HTERT RPE-1 (cell line): Measurements from ENCODE around the gene DUSP1.

Source experiments
- in situ Hi-C: fragments of 300-500 bp; cut with MboI; formaldehyde crosslinking; loops from 4 replicates; pipeline ENCODE4 v1.14.3; 2020; ENCODE audit warnings: low sequenced_read_pairs

DUSP1 gene

GRCh38 chr5:172727551-172727950, 43.4 kb downstream of the DUSP1 start:
- in situ Hi-C loops, result no loop called here

- in situ Hi-C loops, result no loop called here
These were observed 44.0 kb downstream of the DUSP1 start for GRCh38 chr5:172726966-172727365.

- in situ Hi-C loops, result no loop called here
These were observed 45.2 kb downstream of the DUSP1 start for GRCh38 chr5:172725785-172726184.

- in situ Hi-C loops, result no loop called here
These were observed 45.7 kb downstream of the DUSP1 start for GRCh38 chr5:172725273-172725672.

- in situ Hi-C loops, result no loop called here
These were observed 46.5 kb downstream of the DUSP1 start for GRCh38 chr5:172724242-172725183.

GRCh38 chr5:172723508-172723907, 47.5 kb downstream of the DUSP1 start:
- in situ Hi-C loops, result no loop called here

GRCh38 chr5:172722327-172722815, 48.6 kb downstream of the DUSP1 start:
- in situ Hi-C loops, result no loop called here

- in situ Hi-C loops, result no loop called here
These were observed 49.3 kb downstream of the DUSP1 start for GRCh38 chr5:172721455-172722326.

GRCh38 chr5:172720655-172721054, 50.3 kb downstream of the DUSP1 start:
- in situ Hi-C loops, result no loop called here

GRCh38 chr5:172719211-172719610, 51.8 kb downstream of the DUSP1 start:
- in situ Hi-C loops, result no loop called here

GRCh38 chr5:172718527-172719114, 52.4 kb downstream of the DUSP1 start:
- in situ Hi-C loops, result no loop called here
